Measurements from ENCODE around the gene S100A10. TPM values are rescaled to one million over a fixed set of nuclear protein-coding genes. Genes with fewer than 3 reads are reported as not detected.

S100A10 gene
- total RNA-seq, 1 donor from 2014 or later, result 1,257 TPM

DNA sequence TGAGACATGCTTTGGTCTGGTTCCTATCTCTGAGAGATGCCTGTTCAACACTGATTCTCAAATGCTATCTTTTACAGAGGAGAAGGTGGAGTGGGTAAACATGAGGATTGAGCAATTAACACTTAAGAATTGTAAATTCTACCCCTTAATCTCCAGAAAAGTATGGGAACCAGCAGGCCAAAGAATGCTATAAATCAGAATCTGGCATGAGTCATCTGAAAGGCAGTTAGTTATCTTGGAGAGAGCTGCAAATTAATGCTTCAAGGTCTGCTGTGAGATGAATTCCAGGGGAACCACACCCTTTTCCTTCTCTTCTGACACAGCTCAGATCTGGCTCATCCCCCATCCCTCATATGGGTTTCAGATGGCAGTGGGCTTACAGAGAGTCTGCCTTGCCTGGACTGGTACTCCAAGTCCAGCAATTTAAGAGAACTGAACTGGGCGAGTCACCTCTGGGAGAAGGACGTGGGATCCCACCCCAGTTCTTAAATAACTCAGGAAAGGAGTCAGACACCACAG lies 5.2 kb downstream of the S100A10 start:
- TF ChIP-seq EZH2 (IDR thresholded peaks at IDR 0.05; ENCODE audit: insufficient read depth, low read length), result no peak
- TF ChIP-seq, protein P1, sequence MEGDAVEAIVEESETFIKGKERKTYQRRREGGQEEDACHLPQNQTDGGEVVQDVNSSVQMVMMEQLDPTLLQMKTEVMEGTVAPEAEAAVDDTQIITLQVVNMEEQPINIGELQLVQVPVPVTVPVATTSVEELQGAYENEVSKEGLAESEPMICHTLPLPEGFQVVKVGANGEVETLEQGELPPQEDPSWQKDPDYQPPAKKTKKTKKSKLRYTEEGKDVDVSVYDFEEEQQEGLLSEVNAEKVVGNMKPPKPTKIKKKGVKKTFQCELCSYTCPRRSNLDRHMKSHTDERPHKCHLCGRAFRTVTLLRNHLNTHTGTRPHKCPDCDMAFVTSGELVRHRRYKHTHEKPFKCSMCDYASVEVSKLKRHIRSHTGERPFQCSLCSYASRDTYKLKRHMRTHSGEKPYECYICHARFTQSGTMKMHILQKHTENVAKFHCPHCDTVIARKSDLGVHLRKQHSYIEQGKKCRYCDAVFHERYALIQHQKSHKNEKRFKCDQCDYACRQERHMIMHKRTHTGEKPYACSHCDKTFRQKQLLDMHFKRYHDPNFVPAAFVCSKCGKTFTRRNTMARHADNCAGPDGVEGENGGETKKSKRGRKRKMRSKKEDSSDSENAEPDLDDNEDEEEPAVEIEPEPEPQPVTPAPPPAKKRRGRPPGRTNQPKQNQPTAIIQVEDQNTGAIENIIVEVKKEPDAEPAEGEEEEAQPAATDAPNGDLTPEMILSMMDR (IDR thresholded peaks at IDR 0.05; ENCODE audit: insufficient read depth, low read depth, low read length), result no peak
- Histone ChIP-seq H3K36me3 (ENCODE audit: insufficient read depth, low read length) (peaks cover 27% of the 10 kb centered on the region), H3K9me3 (ENCODE audit: insufficient read depth, low read depth, low read length) (no peaks in the 10 kb centered on the region), H3K4me1 (ENCODE audit: insufficient read depth, low read length) (peaks cover 65% of the 10 kb centered on the region), H3K4me3 (ENCODE audit: insufficient read depth, low read depth, low read length) (peak overlapping the region; percentile 25), H3K27me3 (ENCODE audit: insufficient read depth, low read length) (no peaks in the 10 kb centered on the region), H3K27ac (ENCODE audit: low read depth, low read length) (peak overlapping the region; percentile 97), H2AFZ (ENCODE audit: low read depth, low read length) (no peak overlapping the region), H4K20me1 (ENCODE audit: insufficient read depth, low read length) (peaks cover 43% of the 10 kb centered on the region), H3K4me2 (ENCODE audit: low read length) (peak overlapping the region; percentile 97), H3K9ac (ENCODE audit: low read length) (peak overlapping the region; percentile 98), H3K79me2 (ENCODE audit: insufficient read depth, low read length) (peaks cover 82% of the 10 kb centered on the region)
- DNase-seq (ENCODE audit: low read depth), result peak; percentile 95
- Mint-ChIP-seq H3K27ac (ENCODE audit: unreplicated experiment) (peak overlapping the region; percentile 99), H3K9me3 (ENCODE audit: unreplicated experiment) (no peaks in the 10 kb centered on the region), H3K4me3 (ENCODE audit: unreplicated experiment) (peak overlapping the region; percentile 99), H3K4me1 (ENCODE audit: low read depth, unreplicated experiment) (peaks cover 67% of the 10 kb centered on the region), H3K36me3 (ENCODE audit: low read depth, unreplicated experiment) (peaks cover 20% of the 10 kb centered on the region), H3K27me3 (ENCODE audit: low read depth, unreplicated experiment) (no peaks in the 10 kb centered on the region)
- FAIRE-seq, result peak; percentile 91

DNA sequence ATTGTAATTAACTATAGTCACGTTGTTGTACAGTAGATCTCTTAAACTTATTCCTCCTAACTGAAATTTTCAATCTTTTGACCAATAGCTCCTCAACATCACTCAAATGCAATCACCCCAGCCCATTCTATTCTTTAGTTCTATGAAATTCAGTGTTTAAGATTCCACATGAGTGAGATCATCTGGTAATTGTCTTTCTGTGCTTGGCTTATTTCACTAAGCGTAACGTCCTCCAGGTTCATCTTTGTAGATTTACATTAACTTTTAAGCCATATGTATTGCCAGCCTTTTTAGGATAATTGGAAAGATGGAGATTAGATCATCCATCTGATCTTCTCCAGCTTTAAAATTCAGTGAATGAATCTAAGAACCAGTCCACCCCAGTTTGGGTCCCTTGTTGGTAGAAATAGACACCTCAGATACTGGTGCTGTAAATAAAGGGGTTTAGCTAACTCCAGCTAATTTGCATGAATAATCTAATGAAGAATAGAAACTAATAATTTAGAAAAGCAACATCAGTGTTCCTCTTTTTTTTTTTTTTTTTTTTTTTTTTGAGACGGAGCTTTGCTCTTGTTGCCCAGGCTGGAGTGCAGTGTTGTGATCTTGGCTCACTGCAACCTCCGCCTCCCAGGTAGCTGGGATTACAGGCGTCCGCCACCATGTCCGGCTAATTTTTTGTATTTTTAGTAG lies 7.0 kb downstream of the S100A10 start:
- peak overlapping the region; percentile 99 for H3K27ac Mint-ChIP-seq (ENCODE audit: unreplicated experiment)
- H3K36me3 Mint-ChIP-seq (ENCODE audit: low read depth, unreplicated experiment), result peaks cover 22% of the 10 kb centered on the region
- peak overlapping the region; percentile 1 for H3K4me3 Mint-ChIP-seq (ENCODE audit: unreplicated experiment)

More for the DNA sequence above, 7.0 kb downstream of the S100A10 start:
- Histone ChIP-seq H4K20me1 (ENCODE audit: insufficient read depth, low read length) (peaks cover 43% of the 10 kb centered on the region), H3K4me2 (ENCODE audit: low read length) (peak overlapping the region; percentile 17), H3K36me3 (ENCODE audit: insufficient read depth, low read length) (peaks cover 40% of the 10 kb centered on the region), H3K27me3 (ENCODE audit: insufficient read depth, low read length) (no peaks in the 10 kb centered on the region), H2AFZ (ENCODE audit: low read depth, low read length) (no peak overlapping the region), H3K4me1 (ENCODE audit: insufficient read depth, low read length) (peaks cover 55% of the 10 kb centered on the region), H3K9ac (ENCODE audit: low read length) (no peak overlapping the region), H3K9me3 (ENCODE audit: insufficient read depth, low read depth, low read length) (no peaks in the 10 kb centered on the region), H3K27ac (ENCODE audit: low read depth, low read length) (no peak overlapping the region), H3K79me2 (ENCODE audit: insufficient read depth, low read length) (peaks cover 65% of the 10 kb centered on the region), H3K4me3 (ENCODE audit: insufficient read depth, low read depth, low read length) (no peak overlapping the region)
- H3K4me1 Mint-ChIP-seq (ENCODE audit: low read depth, unreplicated experiment), result peaks cover 78% of the 10 kb centered on the region
- DNase-seq (ENCODE audit: low read depth), result no peak
- no peaks in the 10 kb centered on the region for H3K27me3 Mint-ChIP-seq (ENCODE audit: low read depth, unreplicated experiment)
- FAIRE-seq, result no peak
- H3K9me3 Mint-ChIP-seq (ENCODE audit: unreplicated experiment), result no peaks in the 10 kb centered on the region
- no peak for TF ChIP-seq EZH2 (IDR thresholded peaks at IDR 0.05; ENCODE audit: insufficient read depth, low read length)
- TF ChIP-seq, protein P1 (IDR thresholded peaks at IDR 0.05; ENCODE audit: insufficient read depth, low read depth, low read length), result no peak

All from astrocyte (in vitro differentiated cells and primary cell).